Choroid plexus epithelial cell (primary cell): ENCODE results near the gene RPL27.
A peak's percentile ranks its signal among the peaks of the same experiment; 100 is the strongest.
"Not testable (repeated sequence)": the region's sequence is repeated elsewhere in the genome, so short reads cannot be mapped to it uniquely, and the experiment has no call there.

Experiments used
- DNase-seq: peaks from one replicate; pipeline ENCODE4 v3.0.0-alpha.2; 2010; ENCODE audit warnings: low read depth
- H3K4me3 ChIP-seq: 2 replicates; pipeline ENCODE4 v1.5.1; 2011; ENCODE audit warnings: low read depth, mild to moderate bottlenecking, control low read depth, low read length, moderate library complexity
- TF ChIP-seq, protein P1 (sequence below): conservative IDR thresholded peaks from 2 replicates; pipeline ENCODE4 v1.5.1; 2011; ENCODE audit warnings: low read depth, mild to moderate bottlenecking, control low read depth, inconsistent platforms, low read length, moderate library complexity

Gene RPL27

DNA sequence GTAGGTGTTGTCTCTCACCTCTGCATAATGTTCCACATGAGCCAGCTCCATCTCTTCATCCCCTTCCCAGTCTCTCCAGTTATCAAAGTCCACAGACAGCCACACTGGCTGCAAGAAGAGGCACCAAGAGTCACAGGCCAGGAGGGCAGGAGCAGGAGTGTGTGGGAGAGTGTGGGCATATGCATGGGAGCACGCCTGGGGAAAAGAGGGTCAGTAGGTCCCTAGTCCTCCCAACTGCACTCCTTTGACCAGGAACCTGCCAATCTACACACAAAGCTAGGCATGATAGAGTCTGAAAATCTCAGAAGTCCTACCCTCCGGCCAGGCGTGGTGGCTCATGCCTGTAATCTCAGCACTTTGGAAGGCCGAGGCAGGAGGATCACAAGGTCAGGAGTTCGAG, 26.6 kb upstream of the RPL27 start:
- H3K4me3 ChIP-seq, result no peak overlapping the region
- no peak for DNase-seq
- TF ChIP-seq, protein P1, sequence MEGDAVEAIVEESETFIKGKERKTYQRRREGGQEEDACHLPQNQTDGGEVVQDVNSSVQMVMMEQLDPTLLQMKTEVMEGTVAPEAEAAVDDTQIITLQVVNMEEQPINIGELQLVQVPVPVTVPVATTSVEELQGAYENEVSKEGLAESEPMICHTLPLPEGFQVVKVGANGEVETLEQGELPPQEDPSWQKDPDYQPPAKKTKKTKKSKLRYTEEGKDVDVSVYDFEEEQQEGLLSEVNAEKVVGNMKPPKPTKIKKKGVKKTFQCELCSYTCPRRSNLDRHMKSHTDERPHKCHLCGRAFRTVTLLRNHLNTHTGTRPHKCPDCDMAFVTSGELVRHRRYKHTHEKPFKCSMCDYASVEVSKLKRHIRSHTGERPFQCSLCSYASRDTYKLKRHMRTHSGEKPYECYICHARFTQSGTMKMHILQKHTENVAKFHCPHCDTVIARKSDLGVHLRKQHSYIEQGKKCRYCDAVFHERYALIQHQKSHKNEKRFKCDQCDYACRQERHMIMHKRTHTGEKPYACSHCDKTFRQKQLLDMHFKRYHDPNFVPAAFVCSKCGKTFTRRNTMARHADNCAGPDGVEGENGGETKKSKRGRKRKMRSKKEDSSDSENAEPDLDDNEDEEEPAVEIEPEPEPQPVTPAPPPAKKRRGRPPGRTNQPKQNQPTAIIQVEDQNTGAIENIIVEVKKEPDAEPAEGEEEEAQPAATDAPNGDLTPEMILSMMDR, result no peak

DNA sequence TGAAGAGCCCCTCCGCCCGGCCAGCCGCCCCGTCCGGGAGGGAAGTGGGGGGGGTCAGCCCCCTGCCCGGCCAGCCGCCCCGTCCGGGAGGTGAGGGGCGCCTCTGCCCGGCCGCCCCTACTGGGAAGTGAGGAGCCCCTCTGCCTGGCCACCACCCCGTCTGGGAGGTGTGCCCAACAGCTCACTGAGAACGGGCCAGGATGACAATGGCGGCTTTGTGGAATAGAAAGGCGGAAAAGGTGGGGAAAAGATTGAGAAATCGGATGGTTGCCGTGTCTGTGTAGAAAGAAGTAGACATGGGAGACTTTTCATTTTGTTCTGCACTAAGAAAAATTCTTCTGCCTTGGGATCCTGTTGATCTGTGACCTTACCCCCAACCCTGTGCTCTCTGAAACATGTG, 24.9 kb upstream of the RPL27 start:
- DNase-seq, H3K4me3 ChIP-seq: not testable (repeated sequence)

DNA sequence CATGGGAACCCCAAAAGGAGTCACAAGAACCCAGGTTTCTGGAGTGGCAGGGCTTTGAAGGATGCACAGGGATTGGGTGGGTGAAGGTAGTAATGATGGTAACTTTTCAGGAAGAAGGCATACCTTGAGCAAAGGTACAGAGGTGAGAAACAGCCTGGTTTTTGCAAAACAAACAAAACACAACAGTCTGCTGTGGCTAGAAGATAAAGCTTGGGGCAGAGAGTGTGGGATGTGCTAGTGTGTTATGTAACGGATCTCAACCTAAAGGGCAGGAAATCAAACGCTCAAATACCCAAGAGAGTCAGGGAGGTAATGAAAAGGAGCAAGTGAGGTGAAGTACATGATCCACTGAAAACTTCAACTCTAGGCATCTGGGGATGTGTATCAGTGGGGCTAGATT, 23.0 kb upstream of the RPL27 start:
- no peak for DNase-seq
- H3K4me3 ChIP-seq, result no peak overlapping the region
- TF ChIP-seq, protein P1, result no peak

DNA sequence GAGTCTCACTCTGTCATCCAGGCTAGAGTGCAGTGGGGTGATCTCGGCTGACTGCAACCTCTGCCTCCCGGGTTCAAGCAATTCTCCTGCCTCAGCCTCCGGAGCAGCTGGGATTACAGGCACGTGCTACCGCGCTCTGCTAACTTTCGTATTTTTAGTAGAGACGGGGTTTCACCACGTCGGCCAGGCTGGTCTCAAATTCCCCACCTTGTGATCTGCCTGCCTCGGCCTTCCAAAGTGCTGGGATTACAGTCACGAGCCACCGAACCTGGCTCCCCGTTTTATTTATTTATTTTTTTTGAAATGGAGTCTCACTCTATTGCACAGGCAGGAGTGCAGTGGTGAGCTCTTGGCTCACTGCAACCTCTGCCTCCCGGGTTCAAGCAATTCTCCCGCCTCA, 22.5 kb upstream of the RPL27 start:
- not testable (repeated sequence) for H3K4me3 ChIP-seq, DNase-seq

DNA sequence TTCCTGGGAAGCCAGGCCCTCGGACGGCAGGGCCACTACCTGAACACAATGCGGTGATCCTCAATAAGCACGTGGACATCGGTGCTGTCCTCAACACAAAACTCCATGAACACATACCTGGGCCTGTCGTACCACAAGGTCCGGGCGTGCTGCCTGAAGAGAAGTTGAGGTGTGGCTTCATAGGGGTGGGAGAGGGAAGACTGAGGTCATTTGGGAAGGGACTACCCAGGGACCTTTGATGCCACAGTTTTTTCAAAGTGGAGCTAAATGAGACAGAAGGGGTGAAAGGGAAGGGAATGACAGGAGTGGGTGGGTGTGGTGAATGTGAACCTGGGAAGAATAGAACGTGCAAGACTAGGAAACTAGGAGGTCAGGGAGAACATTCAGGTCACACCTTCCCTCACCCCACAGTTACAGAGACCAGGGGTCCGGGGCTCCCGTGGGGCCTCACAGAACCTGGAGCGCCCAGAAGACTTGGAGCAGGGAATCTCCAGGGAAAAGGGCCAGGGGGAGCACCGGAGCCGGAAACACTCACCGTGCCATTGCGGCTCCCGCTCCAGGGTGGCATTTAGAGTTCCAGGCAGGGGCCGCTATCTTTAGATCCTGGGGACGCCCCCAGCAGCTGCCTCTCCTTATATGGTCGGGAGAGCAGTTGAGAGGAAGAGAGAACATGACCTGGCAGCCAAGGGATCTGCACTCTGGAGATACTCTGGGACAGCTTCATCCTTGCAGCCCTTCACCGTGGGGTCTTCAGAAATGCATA, 18.5 kb upstream of the RPL27 start, which contains the start of gene PTGES3L:
Gene PTGES3L, minus strand, starts transcription at position 570 of the 763 bp plus-strand sequence. Its CDS starts 27 bp downstream, at position 543.
- DNase-seq, result peak; percentile 44
- TF ChIP-seq, protein P1, result no peak
- H3K4me3 ChIP-seq, result peak within 1 kb of the TSS; percentile 90

DNA sequence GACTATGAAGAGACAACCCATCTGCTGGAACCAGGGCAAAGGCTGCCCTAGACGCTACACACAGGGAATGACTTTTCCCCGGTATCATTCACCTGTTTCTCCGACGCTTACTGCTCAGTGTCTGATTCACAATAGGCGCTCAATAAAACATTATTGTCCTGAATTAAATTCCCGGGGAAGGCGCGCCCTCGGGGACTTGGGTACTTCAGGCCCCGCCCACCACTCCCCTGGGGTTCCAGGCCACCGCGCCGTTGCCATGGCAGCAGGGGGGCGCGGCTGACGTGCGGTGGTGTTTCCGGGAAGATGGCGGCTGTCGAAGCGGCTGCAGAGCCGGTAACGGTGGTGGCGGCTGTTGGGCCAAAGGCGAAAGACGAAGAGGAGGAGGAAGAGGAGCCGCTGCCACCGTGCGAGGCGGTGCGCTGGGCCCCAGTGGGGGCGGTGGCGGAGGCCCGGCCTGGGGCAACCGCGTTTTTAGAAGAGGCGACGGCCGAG, 17.9 kb upstream of the RPL27 start, which contains the start of gene RUNDC1:
Gene RUNDC1, plus strand, starts transcription at position 292 of the 492 bp plus-strand sequence. Its CDS starts 12 bp downstream, at position 304.
- DNase-seq, result peak; percentile 81
- TF ChIP-seq, protein P1, result no peak
- H3K4me3 ChIP-seq, result peak within 1 kb of the TSS; percentile 90

DNA sequence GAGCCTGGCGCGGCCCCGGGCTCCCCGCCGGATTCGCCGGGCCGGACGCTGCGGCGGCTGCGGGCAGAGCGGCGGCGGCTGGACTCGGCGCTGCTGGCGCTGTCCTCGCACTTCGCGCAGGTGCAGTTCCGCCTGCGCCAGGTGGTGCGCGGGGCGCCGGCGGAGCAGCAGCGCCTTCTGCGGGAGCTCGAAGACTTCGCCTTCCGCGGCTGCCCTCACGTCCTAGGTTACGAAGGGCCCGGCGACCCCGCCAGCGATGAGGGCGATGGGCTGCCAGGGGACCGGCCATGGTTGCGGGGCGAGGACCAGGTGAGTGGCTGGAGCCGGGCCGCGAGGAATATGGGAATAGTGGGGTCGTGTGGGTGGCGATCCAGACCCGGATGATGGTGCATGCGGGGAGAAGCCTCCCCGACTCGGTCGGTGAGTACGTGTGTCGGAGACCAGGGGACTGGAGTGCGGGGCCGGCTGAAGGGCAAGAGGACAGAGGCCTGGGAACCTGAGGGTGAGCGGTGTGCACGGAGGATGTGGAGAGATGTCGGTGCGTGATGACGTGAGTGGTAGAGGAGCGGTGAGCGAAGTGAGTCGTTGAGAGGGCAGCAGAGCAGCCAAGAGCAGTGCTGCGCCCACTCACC, 17.3 kb upstream of the RPL27 start:
- H3K4me3 ChIP-seq, result peak overlapping the region; percentile 90
- TF ChIP-seq, protein P1, result no peak
- peak; percentile 59 for DNase-seq

DNA sequence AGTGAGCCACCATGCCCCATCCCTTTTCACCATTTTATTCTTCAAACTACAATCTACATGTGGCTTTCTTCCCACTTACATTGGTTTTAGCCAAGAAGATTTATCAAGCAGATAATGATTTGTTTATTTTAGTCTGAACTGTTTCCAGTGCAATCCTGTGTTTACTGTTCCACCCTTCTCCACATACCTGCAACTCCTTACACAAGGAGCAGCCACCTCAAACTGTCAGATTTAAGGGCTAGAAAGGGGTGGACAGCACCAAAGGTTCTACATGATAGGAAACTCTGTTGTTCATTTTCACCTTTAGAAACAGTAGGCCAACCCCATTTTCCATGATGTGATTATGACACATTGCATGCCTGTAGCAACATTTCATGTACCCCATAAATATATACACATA, 16.0 kb upstream of the RPL27 start:
- DNase-seq, result no peak
- TF ChIP-seq, protein P1, result no peak
- no peak overlapping the region for H3K4me3 ChIP-seq
